Hepatocyte (in vitro differentiated cells): ENCODE measurements around the gene PCCA.

ENCODE experiments used
- EZH2 ChIP-seq: fragments of 200-600 bp; sonication (generic); IDR thresholded peaks from 2 replicates; pipeline ENCODE4 v1.6.1; 2016; ENCODE audit warnings: antibody characterized with exemption, mild to moderate bottlenecking, borderline replicate concordance
- EZH2phosphoT487 ChIP-seq: fragments of 200-600 bp; sonication (generic); IDR thresholded peaks from one replicate; pipeline ENCODE4 v1.6.1; 2018; ENCODE audit warnings: antibody characterized with exemption, mild to moderate bottlenecking, low read depth, moderate library complexity; ENCODE audit not compliant: unreplicated experiment, severe bottlenecking
- TF ChIP-seq, protein P1 (sequence below): fragments of 200-600 bp; sonication (generic); IDR thresholded peaks from 2 replicates; pipeline ENCODE4 v1.5.1; 2016; ENCODE audit warnings: antibody characterized with exemption, mild to moderate bottlenecking; ENCODE audit not compliant: poor library complexity

DNA sequence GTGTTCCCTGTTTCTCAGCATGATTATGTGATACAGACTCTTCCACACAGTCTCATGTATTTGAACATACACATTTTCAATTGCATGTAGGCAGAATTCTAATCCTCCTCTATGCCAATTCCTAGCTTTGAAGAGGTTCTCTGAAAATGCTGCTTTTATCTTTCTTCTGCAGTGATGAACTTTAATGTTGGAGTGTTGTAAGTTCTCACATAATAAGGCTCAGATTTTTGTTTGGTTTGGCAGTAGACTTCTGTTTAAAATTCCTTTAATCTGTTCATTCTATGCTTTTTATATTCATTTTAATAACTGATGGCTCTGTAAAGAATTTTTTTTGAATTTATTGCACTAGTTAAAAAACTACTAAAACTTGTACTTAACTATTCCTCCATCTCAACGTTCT lies 273.9 kb downstream of the PCCA start:
- TF ChIP-seq EZH2 = no peak
- TF ChIP-seq, protein P1, sequence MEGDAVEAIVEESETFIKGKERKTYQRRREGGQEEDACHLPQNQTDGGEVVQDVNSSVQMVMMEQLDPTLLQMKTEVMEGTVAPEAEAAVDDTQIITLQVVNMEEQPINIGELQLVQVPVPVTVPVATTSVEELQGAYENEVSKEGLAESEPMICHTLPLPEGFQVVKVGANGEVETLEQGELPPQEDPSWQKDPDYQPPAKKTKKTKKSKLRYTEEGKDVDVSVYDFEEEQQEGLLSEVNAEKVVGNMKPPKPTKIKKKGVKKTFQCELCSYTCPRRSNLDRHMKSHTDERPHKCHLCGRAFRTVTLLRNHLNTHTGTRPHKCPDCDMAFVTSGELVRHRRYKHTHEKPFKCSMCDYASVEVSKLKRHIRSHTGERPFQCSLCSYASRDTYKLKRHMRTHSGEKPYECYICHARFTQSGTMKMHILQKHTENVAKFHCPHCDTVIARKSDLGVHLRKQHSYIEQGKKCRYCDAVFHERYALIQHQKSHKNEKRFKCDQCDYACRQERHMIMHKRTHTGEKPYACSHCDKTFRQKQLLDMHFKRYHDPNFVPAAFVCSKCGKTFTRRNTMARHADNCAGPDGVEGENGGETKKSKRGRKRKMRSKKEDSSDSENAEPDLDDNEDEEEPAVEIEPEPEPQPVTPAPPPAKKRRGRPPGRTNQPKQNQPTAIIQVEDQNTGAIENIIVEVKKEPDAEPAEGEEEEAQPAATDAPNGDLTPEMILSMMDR = no peak
- no peak for TF ChIP-seq EZH2phosphoT487
